Suppressor macrophage treated with lipopolysaccharide for 1 hour (primary cell): ENCODE results near the gene OR56A4.

Experiments used
- DNase-seq, 3 donors: peaks; one replicate each; pipeline ENCODE4 v3.0.0-alpha.2; 2020 to 2022

Gene OR56A4

GRCh38 chr11:5955586-5955985, 51.2 kb downstream of the OR56A4 start:
- DNase-seq: no peak
